Osteocyte (in vitro differentiated cells): ENCODE data around the gene CCDC142. TPM values are rescaled to one million over a fixed set of nuclear protein-coding genes. Genes with fewer than 3 reads are reported as not detected.
"Not testable (repeated sequence)": the region's sequence is repeated elsewhere in the genome, so short reads cannot be mapped to it uniquely, and the experiment has no call there.

ENCODE experiments used
- DNase-seq: peaks from one replicate; pipeline ENCODE4 v3.0.0; 2021; ENCODE audit warnings: mixed read lengths; ENCODE audit not compliant: unreplicated experiment; ENCODE audit errors: extremely low spot score
- H3K27ac Mint-ChIP-seq: one replicate; pipeline ENCODE4 v1.8.0; 2021; ENCODE audit warnings: mild to moderate bottlenecking, mixed read lengths; ENCODE audit not compliant: unreplicated experiment
- H3K27me3 Mint-ChIP-seq: one replicate; pipeline ENCODE4 v1.8.0; 2021; ENCODE audit warnings: mixed read lengths; ENCODE audit not compliant: unreplicated experiment
- H3K36me3 Mint-ChIP-seq: one replicate; pipeline ENCODE4 v1.8.0; 2021; ENCODE audit warnings: mixed read lengths; ENCODE audit not compliant: unreplicated experiment
- H3K4me1 Mint-ChIP-seq: one replicate; pipeline ENCODE4 v1.8.0; 2021; ENCODE audit warnings: mixed read lengths; ENCODE audit not compliant: unreplicated experiment
- H3K4me3 Mint-ChIP-seq: one replicate; pipeline ENCODE4 v1.8.0; 2021; ENCODE audit warnings: mild to moderate bottlenecking, moderate library complexity, mixed read lengths; ENCODE audit not compliant: unreplicated experiment
- H3K9me3 Mint-ChIP-seq: one replicate; pipeline ENCODE4 v1.8.0; 2021; ENCODE audit warnings: mixed read lengths; ENCODE audit not compliant: unreplicated experiment
- total RNA-seq: library from RNA; stranded (reverse); gene quantifications from 2 replicates; pipeline ENCODE4 v1.2.1, GENCODE V29; 2021
- TF ChIP-seq, protein P1 (sequence below): fragments of 200-600 bp; sonication (generic); IDR thresholded peaks from 2 replicates; pipeline ENCODE4 v1.5.0; 2021; ENCODE audit warnings: antibody characterized with exemption, mild to moderate bottlenecking, moderate library complexity

The CCDC142 gene
- total RNA-seq, 1 donor from 2014 or later = 20.6 TPM

DNA sequence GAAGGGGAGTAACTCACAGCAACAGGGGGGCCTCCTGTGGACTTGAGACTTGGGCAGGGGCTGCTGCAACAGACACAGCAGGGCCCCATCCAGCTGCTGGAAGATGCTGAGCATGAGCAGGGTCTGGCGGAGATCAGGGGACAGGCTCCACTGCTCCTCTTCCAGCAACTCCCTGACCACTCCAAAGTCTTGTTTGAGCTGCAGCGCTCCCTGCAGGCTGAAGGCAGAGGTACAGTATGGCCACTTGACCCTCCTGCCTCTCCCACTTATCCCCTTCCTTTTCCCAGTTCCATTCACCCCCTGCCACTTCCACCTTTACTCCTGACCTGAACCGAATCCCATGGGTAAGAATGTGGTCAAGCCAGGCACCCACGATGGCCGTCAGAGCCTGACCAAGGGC lies 7.9 kb downstream of the CCDC142 start:
- Mint-ChIP-seq H3K27me3 (no peaks in the 10 kb centered on the region), H3K4me1 (peaks cover 27% of the 10 kb centered on the region), H3K4me3 (no peak overlapping the region), H3K27ac (no peak overlapping the region), H3K9me3 (no peaks in the 10 kb centered on the region), H3K36me3 (peaks cover 19% of the 10 kb centered on the region)
- TF ChIP-seq, protein P1, sequence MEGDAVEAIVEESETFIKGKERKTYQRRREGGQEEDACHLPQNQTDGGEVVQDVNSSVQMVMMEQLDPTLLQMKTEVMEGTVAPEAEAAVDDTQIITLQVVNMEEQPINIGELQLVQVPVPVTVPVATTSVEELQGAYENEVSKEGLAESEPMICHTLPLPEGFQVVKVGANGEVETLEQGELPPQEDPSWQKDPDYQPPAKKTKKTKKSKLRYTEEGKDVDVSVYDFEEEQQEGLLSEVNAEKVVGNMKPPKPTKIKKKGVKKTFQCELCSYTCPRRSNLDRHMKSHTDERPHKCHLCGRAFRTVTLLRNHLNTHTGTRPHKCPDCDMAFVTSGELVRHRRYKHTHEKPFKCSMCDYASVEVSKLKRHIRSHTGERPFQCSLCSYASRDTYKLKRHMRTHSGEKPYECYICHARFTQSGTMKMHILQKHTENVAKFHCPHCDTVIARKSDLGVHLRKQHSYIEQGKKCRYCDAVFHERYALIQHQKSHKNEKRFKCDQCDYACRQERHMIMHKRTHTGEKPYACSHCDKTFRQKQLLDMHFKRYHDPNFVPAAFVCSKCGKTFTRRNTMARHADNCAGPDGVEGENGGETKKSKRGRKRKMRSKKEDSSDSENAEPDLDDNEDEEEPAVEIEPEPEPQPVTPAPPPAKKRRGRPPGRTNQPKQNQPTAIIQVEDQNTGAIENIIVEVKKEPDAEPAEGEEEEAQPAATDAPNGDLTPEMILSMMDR = peak; percentile 27
- DNase-seq = no peak

DNA sequence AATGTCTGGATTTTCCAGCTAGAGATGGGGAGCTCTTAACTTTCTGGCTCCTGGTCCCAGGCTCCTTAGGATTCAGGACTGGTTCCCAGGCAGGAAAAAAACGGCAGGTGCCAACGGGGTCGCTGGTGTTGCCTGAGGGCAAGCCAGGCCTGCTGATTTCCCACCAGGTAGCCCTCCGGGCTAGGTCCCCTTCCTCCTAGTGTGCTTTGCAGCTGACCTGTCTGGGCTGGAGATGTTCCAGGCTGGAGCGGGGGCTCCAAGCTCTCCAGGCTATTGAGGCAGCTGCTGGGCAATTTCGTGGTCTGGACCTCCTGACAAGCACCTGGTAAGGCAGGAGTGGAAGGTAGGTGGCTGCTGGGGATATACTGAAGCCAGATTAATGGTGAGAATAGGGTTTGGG lies 8.3 kb downstream of the CCDC142 start:
- DNase-seq = no peak
- H3K4me3 Mint-ChIP-seq = peak overlapping the region; percentile 50
- peaks cover 27% of the 10 kb centered on the region for H3K4me1 Mint-ChIP-seq
- H3K9me3 Mint-ChIP-seq = no peaks in the 10 kb centered on the region
- no peaks in the 10 kb centered on the region for H3K27me3 Mint-ChIP-seq
- peaks cover 15% of the 10 kb centered on the region for H3K36me3 Mint-ChIP-seq
- no peak overlapping the region for H3K27ac Mint-ChIP-seq
- TF ChIP-seq, protein P1 = no peak

DNA sequence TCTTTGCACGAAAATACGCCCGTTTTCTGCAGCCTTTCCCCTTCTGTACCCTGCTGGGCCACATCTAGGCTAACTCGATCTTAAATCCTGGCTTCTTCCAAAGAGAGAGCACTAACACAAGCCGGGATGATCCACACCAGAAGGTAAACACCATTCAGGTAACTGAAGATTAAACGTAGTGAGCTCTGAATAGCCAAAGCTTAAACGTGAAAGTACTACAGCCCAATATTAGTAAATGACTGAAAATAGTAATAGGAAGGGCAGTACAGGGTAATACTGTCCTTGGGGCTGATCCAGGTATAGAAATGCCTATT lies 9.9 kb downstream of the CCDC142 start:
- peak overlapping the region; percentile 98 for H3K27ac Mint-ChIP-seq
- no peak for DNase-seq
- H3K9me3 Mint-ChIP-seq = no peaks in the 10 kb centered on the region
- TF ChIP-seq, protein P1 = no peak
- H3K4me1 Mint-ChIP-seq = peaks cover 24% of the 10 kb centered on the region
- no peaks in the 10 kb centered on the region for H3K27me3 Mint-ChIP-seq
- peak overlapping the region; percentile 96 for H3K4me3 Mint-ChIP-seq
- H3K36me3 Mint-ChIP-seq = peaks cover 10% of the 10 kb centered on the region

DNA sequence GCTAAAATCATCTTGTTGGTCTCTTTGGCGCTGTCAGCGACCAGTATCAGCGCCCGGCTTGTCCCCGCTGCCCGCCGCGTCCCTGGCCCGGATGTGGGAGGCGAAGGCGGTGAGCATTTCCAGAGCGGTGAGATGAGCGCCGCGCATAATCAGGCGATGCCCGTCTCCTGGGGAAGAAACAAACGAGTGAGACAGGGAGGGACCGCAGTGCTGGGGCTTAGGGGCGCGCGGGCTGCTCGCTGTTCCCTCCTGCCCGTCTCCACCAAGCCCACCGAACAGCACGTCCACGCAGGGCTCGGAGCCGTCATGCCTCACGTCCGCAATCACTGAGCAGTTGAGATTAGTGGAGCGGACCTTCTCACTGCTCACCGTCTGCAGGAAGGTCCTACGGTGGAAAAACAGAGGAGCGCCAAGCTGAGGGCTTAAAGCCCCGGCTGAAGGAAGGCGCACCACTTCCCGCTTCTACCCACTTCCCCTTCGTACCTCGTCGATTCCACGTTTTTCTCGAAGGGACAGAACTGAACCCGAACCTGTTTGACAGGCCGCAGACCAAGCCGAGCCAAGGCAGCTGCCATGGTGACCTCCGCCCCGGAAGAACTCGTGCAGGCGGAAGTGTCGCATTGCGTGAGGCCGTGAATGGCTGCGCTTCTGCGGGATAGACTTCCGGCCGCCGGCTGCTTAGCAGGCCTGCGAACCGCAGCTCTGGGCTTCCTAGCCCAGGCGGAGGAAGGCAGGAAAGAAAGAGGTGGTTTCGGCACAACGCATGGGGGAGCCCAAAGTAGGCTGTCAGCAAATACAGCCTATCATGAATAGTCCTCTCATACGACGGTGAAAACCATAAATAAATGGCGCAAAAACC lies 10.5 kb downstream of the CCDC142 start, which contains the start of gene MRPL53:
TSS of gene MRPL53 (minus strand) at position 595 of the 859 bp plus-strand sequence. CDS start at position 575, 20 bp downstream.
- Mint-ChIP-seq H3K9me3 (no peaks in the 10 kb centered on the region), H3K27me3 (no peaks in the 10 kb centered on the region), H3K27ac (peak within 1 kb of the TSS; percentile 98), H3K36me3 (peaks cover 10% of the 10 kb centered on the region), H3K4me1 (peaks cover 24% of the 10 kb centered on the region), H3K4me3 (peak within 1 kb of the TSS; percentile 96)
- DNase-seq = peak; percentile 97
- TF ChIP-seq, protein P1 = no peak

DNA sequence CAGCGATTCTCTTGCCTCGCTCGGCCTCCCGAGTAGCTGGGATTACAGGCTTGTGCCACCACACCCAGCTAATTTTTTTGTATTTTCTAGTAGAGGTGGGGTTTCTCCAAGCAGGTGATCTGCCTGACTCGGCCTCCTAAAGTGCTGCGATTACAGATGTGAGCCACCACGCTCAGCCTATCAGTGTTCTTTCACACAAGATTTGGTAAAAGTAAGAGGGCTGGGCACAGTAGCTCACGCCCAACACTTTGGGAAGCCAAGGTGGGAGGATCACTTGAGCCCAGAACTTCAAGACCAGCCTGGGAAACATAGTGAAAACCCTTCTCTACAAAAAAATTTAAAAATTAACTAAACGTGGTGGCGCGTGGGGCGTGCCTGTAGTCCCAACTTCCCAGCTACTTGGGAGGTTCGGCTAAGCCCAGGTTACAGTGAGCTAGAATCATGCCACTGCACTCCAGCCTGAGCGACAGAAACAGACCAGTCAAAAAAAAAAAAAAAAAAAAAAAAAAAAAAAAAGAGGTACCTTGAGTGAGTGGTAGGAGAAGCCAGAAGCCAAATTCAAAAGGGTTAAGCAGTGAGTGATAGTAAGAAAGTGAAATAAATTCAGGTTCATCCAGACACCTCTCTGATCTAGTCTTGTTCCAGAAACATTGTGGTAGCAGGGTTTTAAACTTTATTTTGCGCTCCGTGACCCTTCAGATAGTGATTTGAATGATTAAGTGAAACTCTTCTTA lies 11.3 kb downstream of the CCDC142 start:
- Mint-ChIP-seq H3K27ac (peak overlapping the region; percentile 98), H3K27me3 (no peaks in the 10 kb centered on the region), H3K9me3 (no peaks in the 10 kb centered on the region), H3K36me3 (peaks cover 10% of the 10 kb centered on the region), H3K4me1 (peaks cover 25% of the 10 kb centered on the region), H3K4me3 (peak overlapping the region; percentile 96)
- TF ChIP-seq, protein P1 = no peak
- no peak for DNase-seq

DNA sequence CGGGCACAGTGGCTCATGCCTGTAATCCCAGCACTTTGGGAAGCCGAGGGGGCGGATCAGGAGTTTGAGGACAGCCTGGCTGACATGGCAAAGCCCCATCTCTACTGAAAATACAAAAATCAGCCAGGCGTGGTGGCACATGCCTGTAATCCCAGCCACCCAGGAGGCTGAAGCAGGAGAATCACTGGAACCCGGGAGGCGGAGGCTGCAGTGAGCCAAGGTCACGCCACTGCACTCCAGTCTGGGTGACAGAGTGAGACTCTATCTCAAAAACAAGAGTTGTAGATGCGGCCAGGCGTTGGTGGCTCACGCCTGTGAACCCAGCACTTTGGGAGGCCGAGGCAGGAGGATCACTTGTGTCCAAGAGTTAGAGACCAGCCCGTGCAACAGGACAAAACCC lies 12.1 kb downstream of the CCDC142 start:
- H3K27me3 Mint-ChIP-seq, H3K36me3 Mint-ChIP-seq, H3K9me3 Mint-ChIP-seq, DNase-seq: not testable (repeated sequence)
- Mint-ChIP-seq H3K4me3 (peak overlapping the region; percentile 71), H3K4me1 (peaks cover 29% of the 10 kb centered on the region), H3K27ac (peak overlapping the region; percentile 64)
